GM23248 (cell line): ENCODE results near the gene MTHFD1. TPM values are rescaled to one million over a fixed set of nuclear protein-coding genes. Genes with fewer than 3 reads are reported as not detected.

Source experiments
- DNase-seq: peaks from one replicate; pipeline ENCODE4 v3.0.0-alpha.2; 2015
- H2AFZ ChIP-seq: fragments of 200-600 bp; sonication (generic); 2 replicates; pipeline ENCODE4 v1.6.1; 2016; ENCODE audit warnings: antibody characterized with exemption
- H3F3A ChIP-seq: fragments of 200-600 bp; sonication (generic); 2 replicates; pipeline ENCODE4 v1.6.1; 2016; ENCODE audit warnings: mild to moderate bottlenecking, antibody characterized with exemption, mixed run types; ENCODE audit not compliant: insufficient read depth
- H3K27ac ChIP-seq: fragments of 200-600 bp; sonication (generic); 2 replicates; pipeline ENCODE4 v1.5.1; 2016; ENCODE audit warnings: mild to moderate bottlenecking
- H3K27me3 ChIP-seq: fragments of 200-600 bp; sonication (generic); replicated peaks from 2 replicates; pipeline ENCODE4 v1.6.1; 2016; ENCODE audit warnings: mild to moderate bottlenecking; ENCODE audit not compliant: insufficient read depth
- H3K36me3 ChIP-seq: fragments of 200-600 bp; sonication (generic); 2 replicates; pipeline ENCODE4 v1.6.1; 2016; ENCODE audit warnings: low read depth, mild to moderate bottlenecking
- H3K4me1 ChIP-seq: fragments of 200-600 bp; sonication (generic); 2 replicates; pipeline ENCODE4 v1.6.1; 2016; ENCODE audit warnings: mild to moderate bottlenecking; ENCODE audit not compliant: insufficient read depth
- H3K4me2 ChIP-seq: fragments of 200-600 bp; sonication (generic); one replicate; pipeline ENCODE4 v1.6.1; 2016; ENCODE audit warnings: mild to moderate bottlenecking; ENCODE audit not compliant: unreplicated experiment
- H3K4me3 ChIP-seq: fragments of 200-600 bp; sonication (generic); 2 replicates; pipeline ENCODE4 v1.5.1; 2016; ENCODE audit warnings: mild to moderate bottlenecking
- H3K79me2 ChIP-seq: fragments of 200-600 bp; sonication (generic); 2 replicates; pipeline ENCODE4 v1.6.1; 2016; ENCODE audit warnings: mild to moderate bottlenecking; ENCODE audit not compliant: insufficient read depth
- H3K9ac ChIP-seq: fragments of 200-600 bp; sonication (generic); 2 replicates; pipeline ENCODE4 v1.6.1; 2016; ENCODE audit warnings: mild to moderate bottlenecking
- H3K9me2 ChIP-seq: fragments of 200-600 bp; sonication (generic); 2 replicates; pipeline ENCODE4 v1.6.1; 2016; ENCODE audit warnings: mixed run types, mild to moderate bottlenecking, moderate library complexity; ENCODE audit not compliant: insufficient read depth
- H3K9me3 ChIP-seq: fragments of 200-600 bp; sonication (generic); one replicate; pipeline ENCODE4 v1.6.1; 2017; ENCODE audit warnings: low read depth
- H4K20me1 ChIP-seq: fragments of 200-600 bp; sonication (generic); 2 replicates; pipeline ENCODE4 v1.6.0; 2016; ENCODE audit not compliant: insufficient read depth
- EZH2 ChIP-seq: fragments of 200-600 bp; sonication (generic); IDR thresholded peaks from 2 replicates; pipeline ENCODE4 v1.6.1; 2018; ENCODE audit warnings: antibody characterized with exemption, mild to moderate bottlenecking; ENCODE audit not compliant: insufficient read depth, poor library complexity, severe bottlenecking
- EZH2phosphoT487 ChIP-seq: fragments of 200-600 bp; sonication (generic); IDR thresholded peaks from 2 replicates; pipeline ENCODE4 v1.6.1; 2018; ENCODE audit warnings: antibody characterized with exemption, moderate library complexity, mild to moderate bottlenecking, low read depth; ENCODE audit not compliant: insufficient read depth
- WGBS, 2 experiments: methylation state at CpG; one replicate each; pipeline ENCODE4 v1.1.6; 2015 to 2017; ENCODE audit warnings: low lambda C conversion rate in 2 of 2, low coverage in 1 of 2; ENCODE audit errors: missing lambda C conversion rate in 2 of 2; 5-methylcytosine and 5-hydroxymethylcytosine counted together
- in situ Hi-C: fragments of 300-500 bp; cut with MboI; formaldehyde crosslinking; loops from 2 replicates; pipeline ENCODE4 v1.15.0; 2020
- polyA plus RNA-seq: library from polyadenylated mRNA; unstranded; fragments of >200 nt; fragmentation: Nextera tagmentation; extraction: Ambion mirVana; gene quantifications from 2 replicates; pipeline ENCODE4 v1.2.1, GENCODE V29; 2016
- total RNA-seq: library from RNA; depleted of rRNA; stranded (reverse); fragments of >200 nt; shearing (Covaris generic); gene quantifications from 2 replicates; pipeline ENCODE4 v1.2.3, GENCODE V29; 2014

Gene MTHFD1
- total and polyA plus RNA-seq, 2 experiments from 2014 or later, result 24.1 to 45.6 TPM

DNA sequence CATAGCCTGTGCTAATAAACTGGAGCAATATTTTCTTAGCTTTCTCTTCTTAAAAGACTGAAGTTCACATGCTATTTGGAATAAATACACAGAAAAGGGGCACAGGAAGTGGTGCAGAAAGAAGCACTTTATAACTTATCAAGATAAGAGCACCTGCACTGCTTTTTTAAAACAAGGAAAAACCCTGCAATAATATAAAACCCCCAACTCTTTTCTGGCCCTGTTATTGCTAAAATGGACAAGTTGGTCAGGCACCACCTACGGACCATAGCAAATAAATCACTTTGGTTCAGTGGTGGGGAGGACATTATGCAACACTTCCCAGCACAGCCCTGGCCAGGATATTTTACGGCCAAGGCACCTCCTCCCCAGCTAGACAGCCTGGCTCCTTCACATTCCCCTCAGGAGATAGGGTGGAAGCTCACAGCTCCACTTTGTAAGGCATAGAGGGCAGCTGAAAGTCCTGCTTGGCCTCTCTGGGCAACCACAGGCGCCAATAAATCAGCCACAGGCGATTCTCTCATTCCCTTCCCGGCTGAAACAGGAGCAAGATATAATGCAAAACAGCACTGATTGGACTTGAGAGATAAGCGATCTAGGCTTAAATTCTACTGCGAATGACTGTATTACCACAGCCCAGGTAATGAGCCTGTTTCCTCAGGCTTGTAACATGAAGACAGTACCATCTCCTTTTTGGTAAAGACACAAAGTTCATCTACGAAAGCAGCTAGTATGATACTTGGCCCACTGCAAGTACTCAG lies 113.4 kb downstream of the MTHFD1 start:
- Histone ChIP-seq H3K9ac (peak overlapping the region; percentile 99), H3K9me3 (no peaks in the 10 kb centered on the region), H3K36me3 (0 out of 2 replicates have a peak, but pooled peaks cover 5% of the 10 kb centered on the region), H3K27me3 (no peaks in the 10 kb centered on the region), H3K4me3 (peak overlapping the region; percentile 91), H3K4me1 (peaks cover 39% of the 10 kb centered on the region), H3K27ac (peak overlapping the region; percentile 99), H3F3A (peaks cover 36% of the 10 kb centered on the region), H3K9me2 (no peaks in the 10 kb centered on the region), H3K79me2 (peaks cover 78% of the 10 kb centered on the region), H2AFZ (peak overlapping the region; percentile 9; the same call in 1 of the 2 replicates), H3K4me2 (peak overlapping the region; percentile 97), H4K20me1 (peaks cover 8% of the 10 kb centered on the region; the same call in 1 of the 2 replicates)
- WGBS, 2 experiments, result 8 to 13% methylated on average over 8 of the region's 8 CpGs
- in situ Hi-C loops, result no loop called here
- TF ChIP-seq EZH2phosphoT487, result no peak
- TF ChIP-seq EZH2, result no peak
- DNase-seq, result peak; percentile 79

DNA sequence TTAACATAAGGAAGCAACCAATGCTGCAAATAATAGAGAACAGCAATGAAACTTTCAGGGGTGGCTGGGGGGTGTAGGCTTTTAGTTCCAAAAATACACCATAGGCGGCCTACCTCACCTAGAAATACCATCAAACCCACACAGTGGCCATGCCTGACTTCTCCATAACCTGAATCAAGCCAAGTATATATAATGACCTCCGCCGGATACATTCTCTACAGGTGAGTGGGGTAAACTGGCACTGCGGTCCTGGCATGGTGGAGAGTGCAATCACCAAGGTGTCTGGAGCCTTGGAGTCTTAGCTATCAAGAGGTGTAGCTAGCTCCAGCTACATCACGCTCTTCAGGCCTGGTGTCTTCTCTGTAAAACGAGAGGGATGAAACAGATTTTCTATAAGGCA lies 114.3 kb downstream of the MTHFD1 start:
- Histone ChIP-seq H3K79me2 (peaks cover 78% of the 10 kb centered on the region), H3K9me3 (no peaks in the 10 kb centered on the region), H4K20me1 (peaks cover 11% of the 10 kb centered on the region; the same call in 1 of the 2 replicates), H3K9me2 (no peaks in the 10 kb centered on the region), H3K9ac (peak overlapping the region; percentile 99), H3K27ac (peak overlapping the region; percentile 99), H3K4me1 (peaks cover 47% of the 10 kb centered on the region), H2AFZ (peak overlapping the region; percentile 77), H3K36me3 (0 out of 2 replicates have a peak, but pooled peaks cover 3% of the 10 kb centered on the region), H3F3A (peaks cover 44% of the 10 kb centered on the region), H3K4me2 (peak overlapping the region; percentile 97), H3K27me3 (no peaks in the 10 kb centered on the region), H3K4me3 (peak overlapping the region; percentile 91)
- TF ChIP-seq EZH2 (no peak), EZH2phosphoT487 (no peak)
- no peak for DNase-seq
- WGBS, 2 experiments, result 45 to 49% methylated on average over 6 of the region's 6 CpGs
- in situ Hi-C loops, result no loop called here

DNA sequence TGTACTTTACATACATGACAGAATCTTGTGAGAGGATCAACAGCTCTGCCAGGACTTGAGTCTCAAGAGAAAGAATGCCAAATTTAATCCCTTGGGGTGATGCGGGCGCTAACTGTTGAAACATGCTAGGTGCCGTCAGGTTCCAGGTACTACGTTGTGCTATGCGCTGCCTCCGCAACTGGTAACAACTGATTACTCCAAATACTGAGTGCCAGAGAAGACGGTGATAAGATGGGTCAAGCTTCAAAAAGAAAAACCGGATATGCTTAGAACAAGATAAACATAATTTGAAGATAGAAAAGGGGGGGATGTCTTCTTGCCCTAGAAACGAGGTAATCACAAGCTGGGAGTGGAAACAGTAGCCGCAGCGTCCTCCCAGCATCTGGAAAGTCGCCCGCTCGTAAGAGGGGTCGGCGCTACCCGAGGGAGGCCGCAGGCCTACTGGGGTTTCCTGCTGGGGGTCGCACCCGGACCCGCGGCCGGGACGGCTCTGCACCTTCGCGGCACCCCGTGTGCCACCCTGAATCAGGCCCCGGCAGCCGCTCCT lies 114.8 kb downstream of the MTHFD1 start:
- H3K9ac ChIP-seq, result peak overlapping the region; percentile 99
- no peaks in the 10 kb centered on the region for H3K9me3 ChIP-seq
- WGBS, 2 experiments, result 1% methylated on average over 23 to 25 of the region's 29 CpGs
- H3K27ac ChIP-seq, result peak overlapping the region; percentile 99
- no peaks in the 10 kb centered on the region for H3K27me3 ChIP-seq
- H3K9me2 ChIP-seq, result no peaks in the 10 kb centered on the region
- in situ Hi-C loops, result no loop called here
- peak overlapping the region; percentile 77 for H2AFZ ChIP-seq
- H4K20me1 ChIP-seq, result peaks cover 16% of the 10 kb centered on the region; the same call in 1 of the 2 replicates
- H3F3A ChIP-seq, result peaks cover 49% of the 10 kb centered on the region
- DNase-seq, result peak; percentile 59
- peak overlapping the region; percentile 91 for H3K4me3 ChIP-seq
- no peaks in the 10 kb centered on the region for H3K36me3 ChIP-seq
- H3K4me2 ChIP-seq, result peak overlapping the region; percentile 97
- peaks cover 78% of the 10 kb centered on the region for H3K79me2 ChIP-seq
- peaks cover 52% of the 10 kb centered on the region for H3K4me1 ChIP-seq
- TF ChIP-seq EZH2 (no peak), EZH2phosphoT487 (no peak)

DNA sequence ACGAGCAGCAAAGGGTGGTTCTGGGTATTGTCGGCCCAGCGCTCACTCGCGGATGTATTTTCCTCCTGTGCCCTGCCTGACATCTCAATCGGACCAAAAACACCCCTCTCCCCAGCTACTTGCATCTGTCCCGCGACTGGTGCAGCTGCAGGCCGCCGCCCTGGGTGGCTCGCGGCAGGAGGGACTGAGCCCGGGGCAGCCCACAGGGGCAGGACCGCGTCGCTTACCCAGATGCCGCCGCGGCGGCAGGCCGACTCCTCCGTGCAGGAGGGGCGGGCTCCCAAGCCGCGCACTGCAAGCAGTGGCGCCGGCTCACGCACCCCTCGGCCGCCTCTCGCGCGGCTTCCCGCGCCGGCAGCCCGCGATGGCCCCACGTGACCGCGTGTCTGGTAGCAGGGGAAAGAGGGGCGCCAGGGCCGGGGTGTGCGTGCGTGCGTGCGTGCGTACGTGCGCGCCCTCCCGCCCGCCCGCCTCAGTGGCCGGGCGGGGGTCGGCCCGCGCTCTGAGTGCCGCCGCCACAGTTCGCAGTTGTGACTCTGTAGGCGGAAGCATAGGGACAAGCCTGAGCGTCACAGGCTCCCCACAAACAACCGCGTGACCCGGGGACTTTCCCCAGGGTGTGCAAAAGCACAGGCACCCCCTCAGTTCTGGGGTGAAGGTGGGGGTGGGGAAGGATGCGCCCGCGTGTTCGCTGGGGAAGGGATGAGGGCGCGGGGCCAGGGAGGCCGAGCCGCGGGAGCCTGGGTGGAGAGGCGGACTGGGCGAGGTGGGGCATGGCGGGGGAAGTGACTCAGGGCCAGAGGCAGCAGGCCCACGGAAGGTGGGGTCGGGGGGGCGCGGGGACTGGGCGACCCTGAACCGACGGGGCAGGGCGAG lies 115.5 kb downstream of the MTHFD1 start, which contains the start of gene ZBTB25:
Gene ZBTB25 (minus strand): TSS at position 405 of the 876 bp plus-strand sequence. CDS start 13,305 bp downstream, outside the sequence.
- H4K20me1 ChIP-seq, result peaks cover 21% of the 10 kb centered on the region; the same call in 1 of the 2 replicates
- H3K9ac ChIP-seq, result peak within 1 kb of the TSS; percentile 99
- H3K27ac ChIP-seq, result peak within 1 kb of the TSS; percentile 99
- H3K4me2 ChIP-seq, result peak within 1 kb of the TSS; percentile 98
- no peaks in the 10 kb centered on the region for H3K9me3 ChIP-seq
- peak within 1 kb of the TSS; percentile 91 for H3K4me3 ChIP-seq
- H3K79me2 ChIP-seq, result peaks cover 81% of the 10 kb centered on the region
- H3F3A ChIP-seq, result peaks cover 53% of the 10 kb centered on the region
- H3K9me2 ChIP-seq, result no peaks in the 10 kb centered on the region
- TF ChIP-seq EZH2phosphoT487 (no peak), EZH2 (no peak)
- no peaks in the 10 kb centered on the region for H3K36me3 ChIP-seq
- H3K27me3 ChIP-seq, result no peaks in the 10 kb centered on the region
- in situ Hi-C loops, result no loop called here
- H2AFZ ChIP-seq, result peak within 1 kb of the TSS; percentile 77
- WGBS, 2 experiments, result 1% methylated on average over 46 to 81 of the region's 87 CpGs
- peaks cover 60% of the 10 kb centered on the region for H3K4me1 ChIP-seq
- peak; percentile 99 for DNase-seq
